Kidney (tissue), 14 donors: ENCODE data around the gene COA1. TPM values are rescaled to one million over a fixed set of nuclear protein-coding genes. Genes with fewer than 3 reads are reported as not detected.

Experiments
- DNase-seq, 5 donors: peaks; one replicate each; pipeline ENCODE4 v3.0.0-alpha.2; 2013 to 2020
- FAIRE-seq: peaks from 2 replicates; lab custom pipeline; 2012; peaks lifted over from hg19 to GRCh38; lab: Jason Lieb, UNC
- H3K27ac ChIP-seq, 2 donors: one replicate each; pipeline ENCODE4 v1.7.0; 2013; ENCODE audit warnings: low read depth in 2 of 2, low read length in 2 of 2, inconsistent platforms in 1 of 2
- H3K27me3 ChIP-seq: one replicate; pipeline ENCODE4 v1.7.1; 2013; ENCODE audit warnings: low read length, inconsistent platforms; ENCODE audit not compliant: control insufficient read depth, insufficient read depth
- H3K36me3 ChIP-seq, 3 donors: one replicate each; pipeline versions ENCODE4 v1.7.0 to v1.7.1; 2013; ENCODE audit warnings: low read length in 3 of 3, control low read depth in 1 of 3, inconsistent platforms in 1 of 3; ENCODE audit not compliant: insufficient read depth in 3 of 3, control insufficient read depth in 2 of 3
- H3K4me1 ChIP-seq, 3 donors: one replicate each; pipeline versions ENCODE4 v1.7.0 to v1.7.1; 2013; ENCODE audit warnings: low read length in 3 of 3, inconsistent platforms in 1 of 3, low read depth in 1 of 3; ENCODE audit not compliant: control insufficient read depth in 2 of 3, insufficient read depth in 2 of 3
- H3K4me3 ChIP-seq, 3 donors: one replicate each; pipeline versions ENCODE4 v1.7.0 to v1.8.1; 2013; ENCODE audit warnings: low read length in 3 of 3, control low read depth in 1 of 3, inconsistent platforms in 1 of 3
- H3K9ac ChIP-seq, 3 donors: one replicate each; pipeline versions ENCODE4 v1.7.0 to v1.7.1; 2013; ENCODE audit warnings: low read length in 3 of 3, control low read depth in 1 of 3, inconsistent platforms in 1 of 3
- H3K9me3 ChIP-seq, 3 donors: one replicate each; pipeline versions ENCODE4 v1.7.0 to v1.7.1; 2013; ENCODE audit warnings: low read length in 3 of 3, control low read depth in 1 of 3, inconsistent platforms in 1 of 3; ENCODE audit not compliant: control insufficient read depth in 2 of 3, insufficient read depth in 1 of 3
- CTCF ChIP-seq: IDR thresholded peaks from 3 replicates; pipeline ENCODE4 v1.5.1; 2012; ENCODE audit warnings: mild to moderate bottlenecking, moderate library complexity, borderline replicate concordance; ENCODE audit not compliant: insufficient read depth; ENCODE audit errors: extremely low read depth
- intact Hi-C: fragments of 100-400 bp; cut with DNase I; formaldehyde crosslinking; loops from one replicate; pipeline ENCODE4 v1.11.1; 2022
- polyA plus RNA-seq: library from polyadenylated mRNA; stranded (reverse); fragments of 350-450 nt; fragmentation: Illumina TruSeq; extraction: RNeasy Lipid Tissue Mini Kit (QIAGEN cat#74804); gene quantifications from one replicate; pipeline ENCODE4 v1.2.3, GENCODE V29; 2014; ENCODE audit warnings: low read depth, low replicate concordance; ENCODE audit not compliant: insufficient read depth
- total RNA-seq: library from RNA; stranded (reverse); fragmentation: NEBNext Ultra II Directional; extraction: Animal tissue kit (Norgen Biotek cat#: 25700); gene quantifications from one replicate; pipeline ENCODE4 v1.2.1, GENCODE V29; 2021
- donor health status: control.
- donor health status: control.
- donor health status: control.
- donor health status: control.
- donor health status: control.
- donor health status: DM: yes; HTN: yes; CAD: no.
- donor health status: Normal renal cell carcinoma (clear cell type).

COA1 gene
- total and polyA plus RNA-seq, 2 donors from 2014 or later: 49.6 to 58.9 TPM

DNA sequence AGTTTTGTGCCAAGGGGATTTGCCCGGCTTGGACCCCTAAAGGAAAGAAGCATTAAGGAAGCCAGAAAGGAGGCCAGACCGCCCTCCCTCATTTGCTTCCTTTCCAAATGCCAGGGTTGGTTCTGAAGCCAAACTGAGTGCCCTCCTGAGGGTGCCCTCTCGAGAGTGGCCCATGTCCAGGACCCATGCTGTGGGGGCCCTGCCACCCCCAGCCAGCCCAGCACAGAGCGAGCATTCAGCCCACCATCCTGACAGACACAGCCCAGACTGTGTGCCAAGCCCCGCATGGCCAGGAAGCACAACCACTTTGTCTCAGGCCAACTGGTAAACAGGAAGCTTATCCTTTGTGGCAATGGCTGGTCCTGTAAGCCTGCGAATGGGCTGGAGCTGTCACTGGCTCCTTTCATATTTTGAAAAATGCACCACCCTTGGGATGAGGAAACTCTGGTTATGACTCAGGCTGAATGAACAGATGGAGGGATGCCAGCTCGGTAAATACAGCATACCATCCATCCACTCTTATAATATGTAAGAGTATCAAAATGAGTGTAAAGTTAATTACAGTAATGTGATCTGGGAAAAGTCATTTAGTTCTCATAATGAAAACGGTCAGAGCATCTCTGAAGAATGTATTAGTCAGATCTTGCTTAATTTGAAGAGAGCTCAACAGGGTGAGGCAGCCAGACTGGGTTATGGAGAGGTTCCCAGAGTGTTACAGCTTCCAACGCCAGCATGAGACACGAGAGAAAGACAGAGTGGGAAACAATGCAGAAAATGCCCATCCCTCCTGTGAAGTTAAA is 81.5 kb downstream of the COA1 start:
- no peak overlapping the region for H3K4me3 ChIP-seq
- intact Hi-C loops: no loop called here
- FAIRE-seq (no peak), DNase-seq (peak in 2 of 5 donors; percentile 39 to 82)
- TF ChIP-seq CTCF: no peak
- H3K27me3 ChIP-seq: no peaks in the 10 kb centered on the region
- H3K9ac ChIP-seq: peak overlapping the region in 1 of 3 donors; percentile 47
- peaks cover 0 to 8% (median 5%) of the 10 kb centered on the region in 3 donors for H3K36me3 ChIP-seq
- H3K9me3 ChIP-seq: no peaks in the 10 kb centered on the region
- H3K27ac ChIP-seq: peak overlapping the region; percentile 85 to 90
- peaks cover 2 to 45% (median 26%) of the 10 kb centered on the region in 3 donors for H3K4me1 ChIP-seq

GRCh38 chr7:43647339-43647672 is 82.0 kb downstream of the COA1 start:
- Histone ChIP-seq H3K36me3 (peaks cover 0 to 8% (median 8%) of the 10 kb centered on the region in 3 donors), H3K4me1 (peaks cover 2 to 43% (median 26%) of the 10 kb centered on the region in 3 donors), H3K9ac (peak overlapping the region in 1 of 3 donors; percentile 47), H3K27me3 (no peaks in the 10 kb centered on the region), H3K27ac (peak overlapping the region; percentile 85 to 90), H3K4me3 (no peak overlapping the region), H3K9me3 (no peaks in the 10 kb centered on the region)
- DNase-seq: peak in 1 of 5 donors; percentile 39
- TF ChIP-seq CTCF: no peak
- intact Hi-C loops: no loop called here
- no peak for FAIRE-seq

DNA sequence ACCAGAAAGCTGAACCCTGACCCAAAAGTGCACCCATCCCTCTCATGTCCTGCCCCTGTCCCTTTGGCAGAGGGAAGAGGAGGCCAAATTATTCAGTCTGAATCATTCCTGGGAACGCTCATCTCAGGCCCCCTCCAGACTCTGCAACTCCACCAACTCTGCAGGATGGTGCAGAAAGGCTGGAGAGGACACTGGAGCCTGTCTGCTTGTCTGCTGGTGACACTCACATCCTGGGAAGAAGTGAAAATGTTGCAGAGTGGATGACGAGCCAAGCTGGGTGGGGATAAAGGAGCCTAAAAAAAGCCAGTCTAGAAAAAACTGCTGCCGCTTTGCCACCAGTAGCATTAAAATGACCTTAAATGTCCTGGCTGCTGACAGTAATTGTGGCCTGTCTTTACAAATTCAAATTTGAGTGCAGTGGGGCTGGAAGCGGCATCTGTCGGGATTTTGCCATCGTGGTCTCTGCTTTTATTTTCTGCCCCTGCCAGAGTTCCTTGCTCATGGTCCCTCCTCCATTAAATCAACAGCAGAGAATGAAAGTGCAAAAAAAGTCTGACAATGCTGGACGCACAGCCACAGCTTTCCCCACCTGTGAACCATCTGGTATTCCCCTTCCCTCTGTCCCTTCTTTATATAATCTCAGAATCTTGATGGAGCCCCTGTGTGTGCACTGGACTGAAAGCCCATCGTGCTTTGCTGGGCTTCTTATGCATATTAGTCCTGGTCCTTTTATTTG is 82.6 kb downstream of the COA1 start:
- peak overlapping the region; percentile 85 to 90 for H3K27ac ChIP-seq
- intact Hi-C loops: no loop called here
- peaks cover 2 to 38% (median 26%) of the 10 kb centered on the region in 3 donors for H3K4me1 ChIP-seq
- no peaks in the 10 kb centered on the region for H3K9me3 ChIP-seq
- TF ChIP-seq CTCF: no peak
- H3K27me3 ChIP-seq: no peaks in the 10 kb centered on the region
- peaks cover 0 to 8% (median 8%) of the 10 kb centered on the region in 3 donors for H3K36me3 ChIP-seq
- peak overlapping the region in 1 of 3 donors; percentile 47 for H3K9ac ChIP-seq
- H3K4me3 ChIP-seq: peak overlapping the region in 1 of 3 donors; percentile 9
- FAIRE-seq (no peak), DNase-seq (peak in 1 of 5 donors; percentile 23)
